ENCODE data around the gene GPR101. TPM values are rescaled to one million over a fixed set of nuclear protein-coding genes. Genes with fewer than 3 reads are reported as not detected.
A peak's percentile ranks its signal among the peaks of the same experiment; 100 is the strongest.

Gene GPR101
- total RNA-seq, result not detected

GRCh38 chrX:137033774-137034507 lies at the start of gene GPR101:
Gene GPR101 (minus strand): TSS chrX:137033995. CDS start chrX:137031674, 2,321 bp downstream.
- ChIA-PET POLR2A (no interaction called here), CTCF (interaction anchor here (3.2 kb wide), 1 partner anchor 18 kb away, joined by 17 read pairs; no protein-coding TSS in a partner anchor)
- DNase-seq, result no peak
- H3K27me3 Mint-ChIP-seq, result peaks cover 66% of the 10 kb centered on the region
- no peaks in the 10 kb centered on the region for H3K36me3 Mint-ChIP-seq (ENCODE audit: low read depth)
- no peaks in the 10 kb centered on the region for H3K9me3 Mint-ChIP-seq
- peaks cover 8% of the 10 kb centered on the region for H3K4me1 Mint-ChIP-seq
- H3K4me3 Mint-ChIP-seq, result peak within 1 kb of the TSS; percentile 19
- H3K27ac Mint-ChIP-seq, result no peak within 1 kb of the TSS

GRCh38 chrX:137081239-137081638 lies 47.4 kb upstream of the GPR101 start:
- no peak for DNase-seq
- ChIA-PET POLR2A (no interaction called here), CTCF (no interaction called here)
- Mint-ChIP-seq H3K4me3 (no peak overlapping the region), H3K9me3 (no peaks in the 10 kb centered on the region), H3K27ac (no peak overlapping the region), H3K27me3 (peaks cover 14% of the 10 kb centered on the region), H3K36me3 (ENCODE audit: low read depth) (no peaks in the 10 kb centered on the region), H3K4me1 (no peaks in the 10 kb centered on the region)

GRCh38 chrX:137072396-137072795 lies 38.6 kb upstream of the GPR101 start:
- Mint-ChIP-seq H3K9me3 (no peaks in the 10 kb centered on the region), H3K4me1 (no peaks in the 10 kb centered on the region), H3K36me3 (ENCODE audit: low read depth) (no peaks in the 10 kb centered on the region), H3K27me3 (no peaks in the 10 kb centered on the region), H3K4me3 (no peak overlapping the region), H3K27ac (no peak overlapping the region)
- POLR2A ChIA-PET, result no interaction called here
- no peak for DNase-seq
- CTCF ChIA-PET, result interaction anchor here (0.5 to 0.7 kb wide), 2 partner anchors 290 to 1007 kb away, joined by 3 read pairs; no protein-coding TSS in a partner anchor

GRCh38 chrX:137071596-137071995 lies 37.8 kb upstream of the GPR101 start:
- Mint-ChIP-seq H3K9me3 (no peaks in the 10 kb centered on the region), H3K4me3 (no peak overlapping the region), H3K36me3 (ENCODE audit: low read depth) (no peaks in the 10 kb centered on the region), H3K27me3 (no peaks in the 10 kb centered on the region), H3K27ac (no peak overlapping the region), H3K4me1 (no peaks in the 10 kb centered on the region)
- ChIA-PET CTCF (interaction anchor here (0.7 kb wide), 1 partner anchor 1006 kb away, joined by 3 read pairs; no protein-coding TSS in a partner anchor), POLR2A (no interaction called here)
- no peak for DNase-seq

GRCh38 chrX:137067147-137067546 lies 33.4 kb upstream of the GPR101 start:
- CTCF ChIA-PET, result no interaction called here
- no peaks in the 10 kb centered on the region for H3K9me3 Mint-ChIP-seq
- no peak overlapping the region for H3K4me3 Mint-ChIP-seq
- H3K27ac Mint-ChIP-seq, result no peak overlapping the region
- H3K36me3 Mint-ChIP-seq (ENCODE audit: low read depth), result no peaks in the 10 kb centered on the region
- H3K4me1 Mint-ChIP-seq, result no peaks in the 10 kb centered on the region
- POLR2A ChIA-PET, result no interaction called here
- no peak for DNase-seq
- no peaks in the 10 kb centered on the region for H3K27me3 Mint-ChIP-seq

GRCh38 chrX:137062915-137063617 lies 29.3 kb upstream of the GPR101 start:
- H3K4me3 Mint-ChIP-seq, result no peak overlapping the region
- H3K4me1 Mint-ChIP-seq, result no peaks in the 10 kb centered on the region
- ChIA-PET POLR2A (no interaction called here), CTCF (no interaction called here)
- no peak for DNase-seq
- no peak overlapping the region for H3K27ac Mint-ChIP-seq
- no peaks in the 10 kb centered on the region for H3K36me3 Mint-ChIP-seq (ENCODE audit: low read depth)
- H3K27me3 Mint-ChIP-seq, result no peaks in the 10 kb centered on the region
- no peaks in the 10 kb centered on the region for H3K9me3 Mint-ChIP-seq

- DNase-seq, result no peak
- Mint-ChIP-seq H3K4me1 (no peaks in the 10 kb centered on the region), H3K27ac (no peak overlapping the region), H3K4me3 (no peak overlapping the region), H3K9me3 (no peaks in the 10 kb centered on the region), H3K36me3 (ENCODE audit: low read depth) (no peaks in the 10 kb centered on the region), H3K27me3 (peaks cover 11% of the 10 kb centered on the region)
- POLR2A ChIA-PET, result interaction anchor here (0.7 kb wide), 1 partner anchor 89 kb away, joined by 5 read pairs; no protein-coding TSS in a partner anchor
- CTCF ChIA-PET, result no interaction called here
These were observed 24.7 kb upstream of the GPR101 start for GRCh38 chrX:137058339-137059127.

GRCh38 chrX:137052643-137053235 lies 18.9 kb upstream of the GPR101 start:
- H3K9me3 Mint-ChIP-seq, result no peaks in the 10 kb centered on the region
- peak; percentile 8 for DNase-seq
- POLR2A ChIA-PET, result no interaction called here
- peaks cover 34% of the 10 kb centered on the region for H3K27me3 Mint-ChIP-seq
- CTCF ChIA-PET, result interaction anchor here (0.6 to 2.7 kb wide), 7 partner anchors 15 to 111 kb away, joined by 3 to 17 read pairs (median 5); partner anchors contain the start of gene GPR101
- H3K4me3 Mint-ChIP-seq, result peak overlapping the region; percentile 75
- H3K36me3 Mint-ChIP-seq (ENCODE audit: low read depth), result no peaks in the 10 kb centered on the region
- peaks cover 14% of the 10 kb centered on the region for H3K4me1 Mint-ChIP-seq
- H3K27ac Mint-ChIP-seq, result no peak overlapping the region

GRCh38 chrX:137051978-137052642 lies 18.3 kb upstream of the GPR101 start:
- peak; percentile 76 for DNase-seq
- H3K27ac Mint-ChIP-seq, result no peak overlapping the region
- ChIA-PET CTCF (interaction anchor here (0.6 to 2.7 kb wide), 9 partner anchors 12 to 111 kb away, joined by 3 to 17 read pairs (median 3); partner anchors contain the start of gene GPR101), POLR2A (no interaction called here)
- H3K4me3 Mint-ChIP-seq, result peak overlapping the region; percentile 75
- no peaks in the 10 kb centered on the region for H3K9me3 Mint-ChIP-seq
- peaks cover 14% of the 10 kb centered on the region for H3K4me1 Mint-ChIP-seq
- H3K36me3 Mint-ChIP-seq (ENCODE audit: low read depth), result no peaks in the 10 kb centered on the region
- H3K27me3 Mint-ChIP-seq, result peaks cover 36% of the 10 kb centered on the region

- Mint-ChIP-seq H3K4me3 (no peak overlapping the region), H3K4me1 (no peaks in the 10 kb centered on the region), H3K36me3 (ENCODE audit: low read depth) (no peaks in the 10 kb centered on the region), H3K27me3 (peaks cover 11% of the 10 kb centered on the region), H3K9me3 (no peaks in the 10 kb centered on the region), H3K27ac (no peak overlapping the region)
- ChIA-PET CTCF (no interaction called here), POLR2A (no interaction called here)
- no peak for DNase-seq
These were observed 11.1 kb upstream of the GPR101 start for GRCh38 chrX:137044893-137045292.

GRCh38 chrX:137043736-137044135 lies 9.9 kb upstream of the GPR101 start:
- no peaks in the 10 kb centered on the region for H3K4me1 Mint-ChIP-seq
- no peaks in the 10 kb centered on the region for H3K9me3 Mint-ChIP-seq
- ChIA-PET CTCF (no interaction called here), POLR2A (no interaction called here)
- no peaks in the 10 kb centered on the region for H3K36me3 Mint-ChIP-seq (ENCODE audit: low read depth)
- H3K27me3 Mint-ChIP-seq, result peaks cover 14% of the 10 kb centered on the region
- no peak overlapping the region for H3K27ac Mint-ChIP-seq
- no peak for DNase-seq
- H3K4me3 Mint-ChIP-seq, result no peak overlapping the region

GRCh38 chrX:137041329-137041728 lies 7.5 kb upstream of the GPR101 start:
- Mint-ChIP-seq H3K9me3 (no peaks in the 10 kb centered on the region), H3K4me1 (no peaks in the 10 kb centered on the region), H3K36me3 (ENCODE audit: low read depth) (no peaks in the 10 kb centered on the region), H3K27me3 (peaks cover 28% of the 10 kb centered on the region), H3K27ac (no peak overlapping the region), H3K4me3 (no peak overlapping the region)
- no peak for DNase-seq
- POLR2A ChIA-PET, result no interaction called here
- CTCF ChIA-PET, result no interaction called here

Data from activated CD4-positive, alpha-beta T cell treated with anti-CD3 and anti-CD28 coated beads, Interleukin-2, amount 10 ng/mL, durations not matched to agents 7 days and 5 days (primary cell).